ENCODE results near the gene CADM1. TPM values are rescaled to one million over a fixed set of nuclear protein-coding genes. Genes with fewer than 3 reads are reported as not detected.

The CADM1 gene
- total and polyA plus RNA-seq, 10 of the 15 experiments (the other 5 are each of a cell fraction or from before 2014, with no cell fraction given): 0.03 to 0.48 (median 0.15) TPM; not detected in 3

GRCh38 chr11:115527534-115528125, 23.4 kb upstream of the CADM1 start:
- Histone ChIP-seq H3K9me3 (replicated peaks; ENCODE audit: control insufficient read depth, insufficient read depth, low read length) (no peaks in the 10 kb centered on the region), H3K79me2 (ENCODE audit: control insufficient read depth, insufficient read depth, low read length) (no peaks in the 10 kb centered on the region), H3K4me1 (ENCODE audit: control insufficient read depth, insufficient read depth, low read length) (no peaks in the 10 kb centered on the region), H4K20me1 (ENCODE audit: control insufficient read depth, insufficient read depth) (no peaks in the 10 kb centered on the region), H2AFZ (ENCODE audit: control insufficient read depth, low read depth, low read length) (no peak overlapping the region), H3K4me2 (ENCODE audit: control insufficient read depth, insufficient read depth) (no peak overlapping the region), H3K4me3 (no peak overlapping the region), H3K9ac (ENCODE audit: control insufficient read depth, insufficient read depth, low read length) (no peak overlapping the region), H3K27me3 (replicated peaks in 1 of 2; ENCODE audit: control insufficient read depth in 2 of 2, insufficient read depth in 2 of 2, low read length in 1 of 2) (peaks cover 0 to 2% of the 10 kb centered on the region in 2 experiments; a peak in 1 of 4 replicates), H3K27ac (ENCODE audit: control insufficient read depth, insufficient read depth) (no peak overlapping the region), H3K36me3 (ENCODE audit: control insufficient read depth in 2 of 2, insufficient read depth in 2 of 2, low read length in 1 of 2) (no peaks in the 10 kb centered on the region)
- ChIA-PET CTCF (interaction anchor here (0.9 kb wide), 1 partner anchor 551 kb away, joined by 3 read pairs; no protein-coding TSS in a partner anchor), RAD21 (ENCODE audit: unreplicated experiment) (no interaction called here), SMC1A (ENCODE audit: uncharacterized antibody, unreplicated experiment) (no interaction called here), POLR2A (no interaction called here)
- TF ChIP-seq SREBF2 (IDR thresholded peaks at IDR 0.05; ENCODE audit: low read length) (no peak), SMC3 (IDR thresholded peaks at IDR 0.05; ENCODE audit: borderline replicate concordance, low read length) (no peak), MTA2 (IDR thresholded peaks at IDR 0.05; ENCODE audit: low read depth) (no peak), ZNF384 (IDR thresholded peaks at IDR 0.05; ENCODE audit: borderline replicate concordance, low read depth, low read length) (no peak), RBBP5 (conservative IDR thresholded peaks at IDR 0.05) (no peak), HCFC1 (IDR thresholded peaks at IDR 0.05; ENCODE audit: low read length) (no peak), YBX1 (IDR thresholded peaks at IDR 0.05) (no peak), NR2F1 (conservative IDR thresholded peaks at IDR 0.05) (no peak), EED (IDR thresholded peaks at IDR 0.05; ENCODE audit: low read depth) (no peak), RAD51 (IDR thresholded peaks at IDR 0.05) (no peak), NFXL1 (IDR thresholded peaks at IDR 0.05; ENCODE audit: borderline replicate concordance) (no peak), POLR2AphosphoS5 (IDR thresholded peaks at IDR 0.05; ENCODE audit: low read length) (no peak), MXI1 (IDR thresholded peaks at IDR 0.05; ENCODE audit: low read depth, low read length) (no peak), RB1 (IDR thresholded peaks at IDR 0.05; ENCODE audit: borderline replicate concordance) (no peak)
- WGBS (ENCODE audit: insufficient coverage, insufficient replicate concordance, low lambda C conversion rate, missing lambda C conversion rate): 33% methylated on average over 2 of the region's 2 CpGs
- ATAC-seq (no peak), FAIRE-seq (no peak), DNase-seq (ENCODE audit: low read depth, low spot score) (no peak)
- no TSS peak for BruUV-seq (replicated peaks)
- intact Hi-C loops (cut with micrococcal nuclease; ENCODE audit: unreplicated experiment): loop anchor here (10.0 kb wide), 1 partner anchor 747 kb away; no protein-coding TSS in a partner anchor
- in situ Hi-C loops (cut with MboI): no loop called here
